HK-2 (cell line): ENCODE results near the gene KIF3C.
A peak's percentile ranks its signal among the peaks of the same experiment; 100 is the strongest.

Source experiments
- DNase-seq: peaks from one replicate; pipeline ENCODE4 v3.0.0-alpha.2; 2018; ENCODE audit not compliant: unreplicated experiment

Gene KIF3C

DNA sequence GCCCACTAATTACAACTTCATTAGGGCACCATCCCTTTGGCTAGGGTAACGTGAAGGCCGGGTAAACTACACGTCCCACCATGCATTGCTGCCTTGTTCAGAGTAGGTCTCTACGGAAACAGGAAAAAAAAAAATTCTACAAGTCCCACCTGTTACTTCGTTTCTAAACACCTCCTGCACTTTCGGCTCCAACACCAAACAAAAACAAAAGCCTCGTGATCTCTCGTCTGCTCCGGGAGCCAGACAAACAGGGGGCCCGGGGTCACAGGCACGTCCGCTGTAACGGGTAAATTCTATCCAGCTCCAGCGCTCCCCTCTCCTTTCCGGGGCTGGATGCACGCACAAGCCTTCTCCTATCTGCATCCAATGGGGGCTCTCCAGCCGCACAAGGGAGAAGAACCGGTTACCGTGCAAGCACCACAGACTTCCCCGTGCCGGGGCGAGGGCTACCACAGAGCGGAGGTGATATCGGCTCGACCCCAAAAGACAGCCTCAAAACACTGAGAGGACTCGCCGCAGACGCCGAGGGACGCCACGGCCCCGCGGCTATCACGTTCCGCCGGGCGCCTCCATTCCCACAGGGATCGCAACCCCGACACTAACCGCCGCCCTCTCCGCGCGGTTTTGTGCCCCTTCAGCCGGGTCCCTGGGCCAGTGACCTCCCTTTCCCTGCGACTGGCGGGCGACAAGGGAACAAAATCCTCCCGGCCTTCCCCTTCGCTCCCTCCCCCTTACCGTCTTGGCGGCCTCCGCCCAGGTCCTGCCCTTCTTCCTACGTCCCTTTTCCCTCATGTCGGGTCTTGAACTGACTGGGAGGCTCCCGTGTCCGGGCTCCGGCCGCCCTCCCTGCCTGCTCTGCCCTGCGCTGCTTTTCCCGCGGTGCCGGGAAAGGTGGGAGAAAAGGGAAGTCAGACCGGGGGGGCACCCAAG lies 104.6 kb downstream of the KIF3C start:
- peak; percentile 60 for DNase-seq
